Upper lobe of left lung (tissue), 6 donors: Measurements from ENCODE around the gene SORCS1. TPM values are rescaled to one million over a fixed set of nuclear protein-coding genes. Genes with fewer than 3 reads are reported as not detected.

Experiments used
- ATAC-seq, 2 donors: fragments of 200-7000 bp; cut with Tn5 transposase; one replicate each; pipeline ENCODE4 v1.9.1; 2022; ENCODE audit warnings: mild to moderate bottlenecking in 2 of 2, moderate library complexity in 2 of 2; ENCODE audit not compliant: low FRiP score in 2 of 2
- DNase-seq, 2 donors: peaks; one replicate each; pipeline ENCODE4 v3.0.0-alpha.2; 2019 to 2020
- H3K27ac ChIP-seq, 4 donors: fragments of 200-600 bp; sonication (generic); one replicate each; pipeline ENCODE4 v1.5.1; 2016 to 2019
- H3K27me3 ChIP-seq, 4 donors: fragments of 200-600 bp; sonication (generic); one replicate each; pipeline ENCODE4 v1.5.1; 2017 to 2019
- H3K36me3 ChIP-seq, 4 donors: fragments of 200-600 bp; sonication (generic); one replicate each; pipeline ENCODE4 v1.5.1; 2016 to 2019
- H3K4me1 ChIP-seq, 4 donors: fragments of 200-600 bp; sonication (generic); one replicate each; pipeline ENCODE4 v1.5.1; 2018 to 2019
- H3K4me3 ChIP-seq, 4 donors: fragments of 200-600 bp; sonication (generic); one replicate each; pipeline ENCODE4 v1.5.1; 2017 to 2019; ENCODE audit warnings: mild to moderate bottlenecking in 2 of 4, moderate library complexity in 1 of 4
- H3K9me3 ChIP-seq, 4 donors: fragments of 200-600 bp; sonication (generic); one replicate each; pipeline ENCODE4 v1.5.1; 2018 to 2019
- CTCF ChIP-seq, 6 experiments: fragments of 450-650 bp in 4 of 6; fragments of 200-600 bp in 2 of 6; sonication (generic) in 2 of 6; IDR thresholded peaks; one replicate each; pipeline ENCODE4 v1.5.1; 2016 to 2019; ENCODE audit warnings: antibody characterized with exemption in 6 of 6
- EP300 ChIP-seq, 4 donors: sonication (generic); formaldehyde crosslinking; IDR thresholded peaks; one replicate each; pipeline ENCODE4 v1.5.1; 2017; ENCODE audit warnings: antibody characterized with exemption in 4 of 4, control low read depth in 2 of 4
- POLR2A ChIP-seq, 4 donors: fragments of 450-650 bp; IDR thresholded peaks; one replicate each; pipeline ENCODE4 v1.5.1; 2016 to 2017; ENCODE audit warnings: antibody characterized with exemption in 4 of 4, mild to moderate bottlenecking in 2 of 4
- POLR2AphosphoS5 ChIP-seq, 2 donors: sonication (generic); formaldehyde crosslinking; IDR thresholded peaks; one replicate each; pipeline ENCODE4 v1.5.1; 2017; ENCODE audit warnings: antibody characterized with exemption in 2 of 2
- WGBS, 2 donors: methylation state at CpG; one replicate each; pipeline ENCODE4 v1.1.5; 2017 to 2018; 5-methylcytosine and 5-hydroxymethylcytosine counted together
- total RNA-seq, 6 donors: library from RNA; depleted of rRNA in 4 of 6; stranded (reverse); fragments of >200 nt in 4 of 6; gene quantifications; one replicate each; pipeline versions ENCODE4 v1.1.0 to v1.2.1, GENCODE V29; 2016 to 2021
- donor health status: DM: no; HTN: no; CAD: no; lungs with moderate emphysema.
- donor health status: DM: no; HTN: yes; CAD: no; lungs with severe emphysema.

Gene SORCS1
- total RNA-seq, 6 donors from 2014 or later, result 0.10 to 0.77 (median 0.10) TPM; not detected in 3

- H3K4me1 ChIP-seq, result no peaks in the 10 kb centered on the region
- DNase-seq (no peak), ATAC-seq (no peak)
- H3K27ac ChIP-seq, result no peak overlapping the region
- 64 to 71% methylated on average over 2 of the region's 2 CpGs for WGBS, 2 donors
- H3K27me3 ChIP-seq, result no peaks in the 10 kb centered on the region
- no peaks in the 10 kb centered on the region for H3K9me3 ChIP-seq
- no peak for TF ChIP-seq EP300 (IDR thresholded peaks at IDR 0.05)
- TF ChIP-seq CTCF (IDR thresholded peaks at IDR 0.05), result no peak
- no peak for TF ChIP-seq POLR2A (IDR thresholded peaks at IDR 0.05)
- TF ChIP-seq POLR2AphosphoS5 (IDR thresholded peaks at IDR 0.05), result no peak
- H3K36me3 ChIP-seq, result no peaks in the 10 kb centered on the region
- no peak overlapping the region for H3K4me3 ChIP-seq
These were observed 586.8 kb downstream of the SORCS1 start for GRCh38 chr10:106577756-106578155.

GRCh38 chr10:106577266-106577665, 587.2 kb downstream of the SORCS1 start:
- ATAC-seq (no peak), DNase-seq (no peak)
- Histone ChIP-seq H3K27ac (no peak overlapping the region), H3K27me3 (no peaks in the 10 kb centered on the region), H3K36me3 (no peaks in the 10 kb centered on the region), H3K4me3 (no peak overlapping the region), H3K4me1 (no peaks in the 10 kb centered on the region), H3K9me3 (no peaks in the 10 kb centered on the region)
- TF ChIP-seq POLR2AphosphoS5 (IDR thresholded peaks at IDR 0.05) (no peak), CTCF (IDR thresholded peaks at IDR 0.05) (no peak), POLR2A (IDR thresholded peaks at IDR 0.05) (no peak), EP300 (IDR thresholded peaks at IDR 0.05) (no peak)
- 65 to 69% methylated on average over 9 of the region's 9 CpGs for WGBS, 2 donors

GRCh38 chr10:106576534-106576933, 588.0 kb downstream of the SORCS1 start:
- TF ChIP-seq POLR2A (IDR thresholded peaks at IDR 0.05), result no peak
- WGBS, 2 donors, result 47 to 62% methylated on average over 4 of the region's 4 CpGs
- Histone ChIP-seq H3K27me3 (no peaks in the 10 kb centered on the region), H3K4me3 (no peak overlapping the region), H3K4me1 (no peaks in the 10 kb centered on the region), H3K9me3 (no peaks in the 10 kb centered on the region), H3K36me3 (no peaks in the 10 kb centered on the region), H3K27ac (no peak overlapping the region)
- ATAC-seq (no peak), DNase-seq (no peak)

- no peaks in the 10 kb centered on the region for H3K4me1 ChIP-seq
- no peak overlapping the region for H3K4me3 ChIP-seq
- DNase-seq (no peak), ATAC-seq (no peak)
- TF ChIP-seq CTCF (IDR thresholded peaks at IDR 0.05) (no peak), POLR2AphosphoS5 (IDR thresholded peaks at IDR 0.05) (no peak), EP300 (IDR thresholded peaks at IDR 0.05) (no peak), POLR2A (IDR thresholded peaks at IDR 0.05) (no peak)
- H3K27ac ChIP-seq, result no peak overlapping the region
- WGBS, 2 donors, result 71 to 82% methylated on average over 4 to 5 of the region's 5 CpGs
- H3K9me3 ChIP-seq, result no peaks in the 10 kb centered on the region
- H3K36me3 ChIP-seq, result no peaks in the 10 kb centered on the region
- no peaks in the 10 kb centered on the region for H3K27me3 ChIP-seq
These were observed 591.4 kb downstream of the SORCS1 start for GRCh38 chr10:106573106-106573505.

DNA sequence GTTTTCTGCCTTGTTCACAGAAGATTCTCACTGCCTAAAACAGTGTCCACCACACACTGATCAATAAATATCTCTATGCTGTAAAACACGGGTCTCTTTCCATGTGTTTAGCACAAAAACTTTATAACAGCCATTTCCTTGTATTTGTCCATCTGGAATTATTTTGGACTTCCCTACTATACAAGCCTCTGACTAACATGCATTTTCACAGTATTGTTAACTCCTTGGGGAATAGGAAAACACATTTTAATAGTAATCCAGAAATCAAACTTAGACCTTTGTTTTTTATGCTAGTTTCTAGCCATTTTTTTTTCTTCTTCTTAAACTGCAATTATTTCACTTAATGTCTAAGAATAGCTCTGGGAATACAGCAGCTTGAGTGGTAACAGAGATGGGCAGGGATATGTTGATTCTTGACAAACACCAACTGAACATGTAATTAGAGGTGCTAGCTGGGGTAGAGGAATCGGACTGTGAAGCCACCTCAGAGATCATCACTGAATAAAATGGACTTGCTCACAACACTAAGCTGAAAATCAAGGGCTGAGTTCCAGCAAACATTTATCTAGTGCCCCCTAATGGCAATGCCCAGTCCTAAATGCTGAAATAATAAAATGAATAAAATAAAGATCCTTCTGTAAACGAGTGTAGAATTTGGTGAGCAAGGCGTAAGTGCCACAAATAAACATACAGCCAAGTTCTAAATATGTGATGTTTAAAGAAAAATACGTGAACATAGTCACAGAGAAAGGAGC, 593.1 kb downstream of the SORCS1 start:
- no peak for DNase-seq
- no peak for ATAC-seq
- 39 to 47% methylated on average over 5 of the region's 5 CpGs for WGBS, 2 donors

More for the DNA sequence above, 593.1 kb downstream of the SORCS1 start:
- no peaks in the 10 kb centered on the region for H3K9me3 ChIP-seq
- no peaks in the 10 kb centered on the region for H3K36me3 ChIP-seq
- no peak overlapping the region for H3K27ac ChIP-seq
- TF ChIP-seq POLR2AphosphoS5 (IDR thresholded peaks at IDR 0.05) (no peak), CTCF (IDR thresholded peaks at IDR 0.05) (peak in 1 of 6 experiments; percentile 9)
- H3K4me3 ChIP-seq, result no peak overlapping the region
- H3K27me3 ChIP-seq, result no peaks in the 10 kb centered on the region
- no peaks in the 10 kb centered on the region for H3K4me1 ChIP-seq
